NCI-H748 (cell line): ENCODE results near the gene MEI4.
"Not testable (repeated sequence)": the region's sequence is repeated elsewhere in the genome, so short reads cannot be mapped to it uniquely, and the experiment has no call there.

Source experiments
- DNase-seq: peaks from one replicate; lab custom pipeline; 2025; ENCODE audit not compliant: unreplicated experiment; lab: John Stamatoyannopoulos, UW

The MEI4 gene

DNA sequence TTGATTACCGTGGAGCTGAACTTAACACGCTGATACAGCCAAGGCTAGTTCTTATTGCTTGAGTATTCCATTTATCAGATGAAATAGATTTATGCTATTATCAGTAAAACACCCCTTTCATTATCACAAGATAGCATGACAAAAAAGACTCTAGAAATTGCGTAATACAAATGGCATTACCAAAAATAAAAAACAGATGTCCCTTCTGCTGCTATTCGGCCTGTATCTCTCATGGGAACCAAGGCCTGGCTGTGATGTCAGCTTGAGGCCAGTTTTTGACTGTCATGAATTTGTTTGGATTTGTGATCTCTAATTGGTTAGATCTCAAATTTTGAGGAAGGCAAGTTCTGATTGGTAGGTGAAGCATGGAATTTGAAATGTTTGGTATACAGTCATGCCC lies 25.2 kb downstream of the MEI4 start:
- DNase-seq: no peak

- no peak for DNase-seq
These were observed 30.7 kb downstream of the MEI4 start for GRCh38 chr6:77683515-77683914.

GRCh38 chr6:77686931-77687330 lies 34.1 kb downstream of the MEI4 start:
- DNase-seq: no peak

DNA sequence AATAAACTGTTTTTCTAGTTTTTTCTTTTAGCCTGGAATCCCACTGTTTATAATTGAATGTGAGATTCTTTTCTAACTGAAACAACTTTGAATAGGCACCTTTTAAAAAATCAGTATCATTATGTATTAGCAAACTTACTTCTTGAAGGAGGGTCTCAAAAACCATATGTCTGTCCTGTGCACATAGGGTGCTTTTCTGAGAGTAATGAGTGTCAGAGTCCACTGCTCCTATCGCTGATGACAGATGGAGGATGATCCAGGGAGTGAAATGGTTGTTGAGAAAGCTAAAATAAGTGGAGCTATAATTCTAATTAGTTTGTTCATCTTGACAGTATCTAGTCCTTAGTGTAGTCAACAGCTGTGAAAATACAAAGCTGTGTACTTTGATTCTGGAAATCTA lies 35.8 kb downstream of the MEI4 start:
- no peak for DNase-seq

GRCh38 chr6:77700095-77700494 lies 47.3 kb downstream of the MEI4 start:
- DNase-seq: not testable (repeated sequence)

- DNase-seq: no peak
These were observed 54.8 kb downstream of the MEI4 start for GRCh38 chr6:77707603-77708002.

DNA sequence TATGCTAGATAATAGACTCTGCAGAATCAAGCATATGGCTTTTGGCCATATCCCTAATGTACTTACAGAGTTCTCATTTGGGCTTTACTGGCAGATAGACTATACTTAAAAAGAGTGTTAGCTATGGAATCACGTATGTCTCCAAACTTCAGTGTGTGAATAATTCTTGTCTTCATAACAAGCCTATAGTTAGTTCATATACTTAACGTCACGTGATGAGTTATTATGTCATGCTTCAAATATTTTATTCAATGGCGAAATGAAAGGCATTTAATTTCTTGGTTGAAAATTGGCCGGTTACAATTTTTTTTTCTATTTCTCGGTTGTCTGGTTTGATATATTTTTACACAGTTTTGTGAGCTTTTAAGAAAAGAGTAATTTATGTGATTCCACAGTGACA lies 62.7 kb downstream of the MEI4 start:
- DNase-seq: no peak

DNA sequence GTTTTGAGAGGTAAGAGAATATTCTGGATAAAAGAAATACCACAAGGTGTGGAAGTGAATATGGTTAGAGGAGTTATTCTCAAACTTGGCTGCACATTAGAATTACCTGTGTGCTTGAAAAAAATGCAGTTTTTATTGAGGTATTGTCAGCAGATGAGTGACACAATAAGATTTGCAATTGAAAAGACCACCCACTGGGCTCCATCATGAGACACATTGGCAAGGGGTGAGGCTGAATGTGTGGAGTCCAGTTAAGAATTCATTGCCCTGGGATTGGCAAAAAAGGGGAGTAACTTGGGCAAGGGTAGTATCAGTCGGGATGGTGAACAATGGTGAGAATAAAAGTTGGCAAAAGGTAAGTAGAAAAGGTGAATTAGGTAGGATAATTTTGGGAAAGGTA lies 63.5 kb downstream of the MEI4 start:
- DNase-seq: no peak

GRCh38 chr6:77736010-77736409 lies 83.2 kb downstream of the MEI4 start:
- DNase-seq: not testable (repeated sequence)

DNA sequence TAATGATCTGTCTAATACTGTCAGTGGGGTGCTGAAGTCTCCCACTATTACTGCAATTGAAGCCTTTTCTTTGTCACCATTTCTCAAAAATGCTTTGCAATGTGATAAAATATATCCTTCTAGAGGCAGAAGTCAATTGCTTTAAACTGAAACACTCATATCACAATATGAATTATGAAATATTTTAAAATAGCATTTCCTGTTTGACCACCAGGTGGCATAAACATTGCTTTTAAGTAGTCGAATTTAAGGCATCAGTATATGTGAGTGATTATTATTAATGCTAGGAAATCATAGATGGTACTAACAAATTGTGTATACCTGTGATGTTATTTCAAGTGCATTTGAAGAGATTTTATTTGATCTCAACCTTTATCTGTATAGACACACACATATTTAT lies 87.5 kb downstream of the MEI4 start:
- peak; percentile 27 for DNase-seq

- DNase-seq: not testable (repeated sequence)
These were observed 99.3 kb downstream of the MEI4 start for GRCh38 chr6:77752156-77752555.

GRCh38 chr6:77762386-77762785 lies 109.5 kb downstream of the MEI4 start:
- no peak for DNase-seq

DNA sequence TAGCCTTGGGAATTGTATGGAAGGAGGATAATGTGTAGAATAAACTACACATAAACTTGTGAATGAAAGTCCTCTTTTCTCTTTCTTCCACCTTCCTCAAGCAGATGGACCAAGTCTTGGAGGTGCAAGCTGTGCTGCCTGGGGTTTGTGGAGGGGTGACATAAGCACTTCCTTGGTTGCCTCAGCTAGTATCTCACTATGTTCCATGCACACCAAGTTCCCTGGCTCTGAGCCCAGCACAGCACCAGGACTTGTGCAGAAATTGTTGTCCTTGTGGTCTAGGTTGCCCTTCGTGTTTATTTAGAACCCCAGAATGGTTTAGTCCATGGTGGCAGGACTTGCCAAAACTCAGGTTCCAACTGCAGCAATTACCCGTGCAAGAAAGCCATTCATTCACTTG lies 110.3 kb downstream of the MEI4 start:
- DNase-seq: no peak

DNA sequence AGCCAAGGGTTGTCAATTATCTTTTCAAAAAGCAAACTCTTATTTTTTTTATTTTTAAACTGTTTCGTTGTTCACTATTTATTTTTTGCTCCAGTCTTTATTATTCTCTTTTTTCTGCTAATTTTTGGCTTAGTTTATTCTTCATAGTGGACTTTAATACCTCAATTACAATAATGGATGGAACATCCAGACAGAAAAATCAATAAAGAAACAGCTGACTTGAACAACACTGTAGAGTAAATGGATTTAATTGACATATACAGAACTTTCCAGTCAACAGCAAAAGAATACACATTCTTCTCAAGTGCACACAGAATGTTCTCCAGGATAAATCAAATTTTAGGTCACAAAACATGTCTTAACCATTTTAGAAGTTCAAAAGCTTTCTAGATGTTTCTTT lies 111.5 kb downstream of the MEI4 start:
- DNase-seq: no peak

DNA sequence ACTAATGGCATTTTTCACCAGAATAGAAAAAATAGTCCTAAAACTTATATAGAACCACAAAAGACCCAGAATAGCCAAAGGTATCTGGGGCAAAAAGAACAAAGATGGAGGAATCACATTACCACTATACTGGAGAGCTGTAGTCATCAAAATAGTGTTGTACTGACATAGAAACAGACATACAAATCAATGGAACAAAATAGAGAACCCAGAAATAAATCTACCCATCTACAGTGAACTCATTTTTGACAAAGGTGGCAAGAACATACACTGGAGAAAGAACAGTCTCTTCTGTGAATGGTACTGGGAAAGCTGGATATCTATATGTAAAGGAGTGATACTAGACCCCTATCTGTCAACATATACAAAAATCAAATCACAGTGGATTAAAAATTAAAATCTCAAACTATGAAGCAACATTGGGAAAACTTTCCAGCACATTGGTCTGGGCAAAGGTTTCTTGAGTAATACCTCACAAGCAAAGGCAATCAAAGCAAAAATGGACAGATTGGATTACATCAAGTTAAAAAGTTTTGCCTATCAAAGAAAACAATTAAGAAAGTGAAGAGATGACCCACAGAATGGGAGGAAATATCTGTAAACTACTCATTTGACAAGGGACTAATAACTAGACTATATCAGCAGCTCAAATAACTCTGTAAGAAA lies 120.5 kb downstream of the MEI4 start:
- no peak for DNase-seq

GRCh38 chr6:77774457-77774856 lies 121.6 kb downstream of the MEI4 start:
- DNase-seq: no peak

GRCh38 chr6:77776441-77776840 lies 123.6 kb downstream of the MEI4 start:
- DNase-seq: no peak

- DNase-seq: no peak
These were observed 125.7 kb downstream of the MEI4 start for GRCh38 chr6:77778527-77778926.

DNA sequence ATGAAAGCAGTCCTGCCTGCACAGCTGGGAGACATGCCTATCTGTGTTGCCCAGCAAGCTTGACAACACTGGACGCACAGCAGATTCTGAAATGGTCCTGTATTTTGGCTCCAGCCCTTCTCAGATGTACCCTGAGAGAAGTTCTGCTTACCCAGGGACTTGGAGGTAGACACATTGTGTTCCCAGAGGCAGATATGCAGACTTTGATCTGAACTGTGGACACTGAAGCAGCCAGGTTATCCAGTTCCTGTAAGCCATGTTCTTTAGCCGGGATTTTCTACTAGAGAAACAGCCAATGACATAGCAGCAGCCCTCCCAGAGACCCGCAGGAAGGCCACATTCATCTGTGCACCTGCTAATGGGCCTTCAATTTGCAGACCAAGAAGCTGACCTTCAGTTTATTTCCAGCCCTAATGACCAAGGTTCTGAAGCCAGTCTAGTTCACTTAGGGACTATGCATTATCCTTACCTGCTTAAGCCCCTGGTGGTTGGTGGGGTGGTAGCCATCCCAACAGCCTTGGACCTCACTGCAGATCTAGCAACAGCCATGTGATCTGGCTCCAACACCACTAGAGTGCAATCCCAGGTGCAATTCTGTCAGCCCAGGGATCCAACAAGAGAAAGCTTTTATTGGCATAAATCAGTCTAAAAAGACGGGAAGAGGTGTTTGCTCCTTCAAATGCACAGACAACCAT lies 134.2 kb downstream of the MEI4 start:
- no peak for DNase-seq

DNA sequence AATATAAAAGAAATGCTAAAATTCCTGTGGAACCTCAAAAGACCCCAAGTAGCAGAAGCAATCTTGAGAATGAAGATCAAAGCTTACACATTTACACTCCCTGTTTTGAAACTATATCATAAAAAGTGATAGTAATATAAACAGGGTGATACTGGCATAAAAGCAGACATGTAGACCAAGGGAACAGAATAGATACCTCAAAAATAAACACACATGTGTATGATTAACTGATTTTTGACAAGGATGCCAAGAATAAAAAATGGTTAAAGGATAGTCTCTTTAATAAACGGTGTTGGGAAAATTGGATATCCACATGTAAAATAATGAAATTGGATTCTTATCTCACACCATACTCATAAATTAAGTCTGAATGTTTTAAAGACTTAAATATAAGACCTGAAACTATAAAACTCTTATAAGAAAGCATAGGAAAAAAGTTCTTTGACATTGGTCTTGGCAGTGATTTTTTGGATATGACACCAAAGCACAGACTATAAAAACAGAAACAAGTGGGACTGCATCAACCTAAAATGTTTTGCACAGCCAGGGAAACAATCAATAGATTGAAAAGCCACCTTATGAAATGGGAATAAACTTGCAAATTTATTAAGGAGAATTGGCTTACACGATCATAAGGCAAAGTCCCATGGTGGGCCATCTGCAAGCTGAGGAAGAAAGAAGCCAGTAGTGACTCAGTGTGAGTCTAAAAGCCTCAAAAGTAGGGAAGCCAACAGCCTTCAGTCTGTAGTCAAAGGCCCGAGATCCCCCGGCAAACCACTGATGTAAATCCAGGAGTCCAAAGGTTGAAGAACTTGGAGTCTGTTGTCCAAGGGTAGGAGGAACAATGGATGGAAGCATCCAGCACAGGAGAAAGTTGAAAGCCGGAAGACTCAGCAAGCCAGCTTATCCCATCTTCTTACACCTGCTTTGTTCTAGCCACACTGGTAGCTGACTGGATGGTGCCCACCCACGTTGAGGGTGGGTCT lies 144.3 kb downstream of the MEI4 start:
- no peak for DNase-seq

DNA sequence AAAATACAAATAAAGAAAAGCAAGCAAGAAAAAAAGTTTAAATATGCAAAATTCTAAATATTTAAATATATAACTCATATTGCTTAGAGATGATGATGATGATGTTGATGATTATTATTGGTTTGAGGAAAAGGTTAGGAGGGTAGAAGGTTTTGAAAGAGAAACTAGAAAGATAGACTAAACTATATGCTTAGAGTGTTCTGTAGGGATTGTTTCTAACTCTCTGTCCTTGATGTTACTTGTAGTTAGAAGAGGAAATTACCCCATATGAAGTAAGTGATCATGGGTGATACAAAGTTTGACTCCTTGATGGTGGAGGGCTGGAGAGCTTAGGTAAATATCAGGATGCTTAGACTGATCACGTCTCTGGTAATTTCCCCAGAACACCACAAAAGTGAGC lies 159.5 kb downstream of the MEI4 start:
- peak; percentile 2 for DNase-seq

DNA sequence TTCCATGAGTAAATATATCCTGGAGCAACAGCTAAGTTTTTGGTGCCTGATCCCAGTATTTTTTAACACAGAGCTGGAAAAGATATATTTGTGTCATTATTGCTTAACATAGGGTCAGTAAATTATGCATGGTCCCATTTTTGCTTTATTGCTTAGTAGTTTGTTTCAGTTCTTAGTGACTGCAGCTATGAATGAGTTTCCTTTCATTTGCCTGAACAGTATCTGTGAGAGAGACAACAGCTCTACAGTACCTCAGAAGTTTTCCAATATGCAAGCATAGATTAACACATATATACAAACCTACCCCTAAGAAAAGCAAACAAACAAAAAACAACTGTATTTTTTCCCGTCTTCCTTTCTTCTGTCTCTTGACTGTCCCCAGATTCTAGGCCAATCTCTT lies 160.3 kb downstream of the MEI4 start:
- DNase-seq: no peak
